SU-DHL-6 (cell line): ENCODE results near the gene NR5A2.

Source experiments
- H2AFZ ChIP-seq: fragments of 200-600 bp; sonication (generic); 2 replicates; pipeline ENCODE4 v1.6.1; 2014; ENCODE audit warnings: low read depth, mild to moderate bottlenecking, moderate library complexity, mixed read lengths, antibody characterized with exemption, low read length; ENCODE audit not compliant: severe bottlenecking
- H3F3A ChIP-seq: fragments of 200-600 bp; shearing (Covaris generic); 2 replicates; pipeline ENCODE4 v1.6.0; 2016; ENCODE audit warnings: antibody characterized with exemption, mild to moderate bottlenecking; ENCODE audit not compliant: insufficient read depth
- H3K27ac ChIP-seq: fragments of 200-600 bp; sonication (generic); 2 replicates; pipeline ENCODE4 v1.5.1; 2016; ENCODE audit warnings: low read depth, mild to moderate bottlenecking, low read length, moderate library complexity, mixed read lengths
- H3K27me3 ChIP-seq: fragments of 200-600 bp; sonication (generic), shearing (Covaris generic); 2 replicates; pipeline ENCODE4 v1.6.0; 2014; ENCODE audit warnings: mild to moderate bottlenecking, low read length
- H3K36me3 ChIP-seq: fragments of 200-600 bp; sonication (generic); 2 replicates; pipeline ENCODE4 v1.6.1; 2014; ENCODE audit warnings: mild to moderate bottlenecking, low read length, mixed read lengths
- H3K4me2 ChIP-seq: fragments of 300-600, 200-600 bp; shearing (Covaris generic), sonication (generic); 2 replicates; pipeline ENCODE4 v1.6.0; 2014; ENCODE audit warnings: low read length, low read depth, mild to moderate bottlenecking; ENCODE audit not compliant: poor library complexity, severe bottlenecking
- H3K4me3 ChIP-seq: fragments of 200-600 bp; sonication (generic); 2 replicates; pipeline ENCODE4 v1.5.1; 2014; ENCODE audit warnings: antibody characterized with exemption, low read length, mild to moderate bottlenecking, mixed read lengths; ENCODE audit not compliant: insufficient read depth, poor library complexity, severe bottlenecking
- H3K79me2 ChIP-seq: fragments of 200-600 bp; sonication (generic); 2 replicates; pipeline ENCODE4 v1.6.1; 2014; ENCODE audit warnings: mild to moderate bottlenecking, low read length, moderate library complexity; ENCODE audit not compliant: insufficient read depth
- H3K9ac ChIP-seq: fragments of 200-600 bp; sonication (generic); 2 replicates; pipeline ENCODE4 v1.7.0; 2014; ENCODE audit warnings: mild to moderate bottlenecking, low read length
- H3K9me2 ChIP-seq: fragments of 200-600 bp; sonication (generic); replicated peaks from 2 replicates; pipeline ENCODE4 v1.6.1; 2014; ENCODE audit warnings: low read length; ENCODE audit not compliant: insufficient read depth
- H3K9me3 ChIP-seq: fragments of 200-600 bp; sonication (generic); 2 replicates; pipeline ENCODE4 v1.6.1; 2014; ENCODE audit warnings: low read length, mixed read lengths; ENCODE audit not compliant: insufficient read depth
- H4K20me1 ChIP-seq: fragments of 200-600 bp; sonication (generic); 2 replicates; pipeline ENCODE4 v1.6.1; 2014; ENCODE audit warnings: low read depth, mild to moderate bottlenecking, antibody characterized with exemption, low read length, moderate library complexity, mixed read lengths
- EZH2phosphoT487 ChIP-seq: fragments of 200-600 bp; sonication (generic), shearing (Covaris generic); conservative IDR thresholded peaks from 2 replicates; pipeline ENCODE4 v1.6.1; 2018; ENCODE audit warnings: mild to moderate bottlenecking, antibody characterized with exemption, low read length, moderate library complexity, mixed read lengths
- TF ChIP-seq, protein P1 (sequence below): fragments of 200-600 bp; sonication (generic); IDR thresholded peaks from one replicate; pipeline ENCODE4 v1.5.1; 2017; ENCODE audit warnings: antibody characterized with exemption, mild to moderate bottlenecking, low read length, moderate library complexity; ENCODE audit not compliant: insufficient read depth, poor library complexity, severe bottlenecking

Gene NR5A2

DNA sequence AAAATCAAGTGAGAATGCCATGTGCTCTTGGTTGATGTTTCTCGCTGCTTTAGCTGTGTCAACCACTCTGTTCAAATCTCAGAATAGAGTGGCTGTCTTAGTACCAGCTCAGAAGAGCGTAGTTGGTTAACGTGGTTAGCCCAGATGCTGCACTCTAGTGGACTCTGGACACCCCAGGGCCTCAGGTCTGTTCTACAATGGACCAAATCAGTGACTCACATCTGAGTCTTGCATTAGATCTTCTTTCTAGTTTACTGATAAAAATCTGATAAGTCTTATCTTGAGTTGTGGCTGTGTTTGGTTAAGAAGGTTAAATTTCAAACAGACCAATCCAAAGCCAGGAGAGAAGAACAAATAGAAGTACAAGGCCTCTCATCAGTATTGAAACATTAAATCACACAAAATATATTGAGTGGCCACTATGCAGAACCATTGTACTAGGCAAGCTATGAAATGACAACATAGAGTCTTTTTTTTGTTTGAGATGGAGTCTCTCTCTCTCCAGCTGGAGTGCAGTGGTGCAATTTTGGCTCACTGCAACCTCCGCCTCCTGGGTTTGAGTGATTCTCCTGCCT lies 104.1 kb downstream of the NR5A2 start:
- H3K27me3 ChIP-seq, result no peaks in the 10 kb centered on the region
- H4K20me1 ChIP-seq, result no peaks in the 10 kb centered on the region
- H2AFZ ChIP-seq, result no peak overlapping the region
- no peaks in the 10 kb centered on the region for H3K9me2 ChIP-seq
- H3K27ac ChIP-seq, result no peak overlapping the region
- no peak overlapping the region for H3K4me2 ChIP-seq
- H3K36me3 ChIP-seq, result no peaks in the 10 kb centered on the region
- no peak overlapping the region for H3K4me3 ChIP-seq
- H3K9ac ChIP-seq, result no peak overlapping the region
- H3K9me3 ChIP-seq, result no peaks in the 10 kb centered on the region
- TF ChIP-seq EZH2phosphoT487, result no peak
- TF ChIP-seq, protein P1, sequence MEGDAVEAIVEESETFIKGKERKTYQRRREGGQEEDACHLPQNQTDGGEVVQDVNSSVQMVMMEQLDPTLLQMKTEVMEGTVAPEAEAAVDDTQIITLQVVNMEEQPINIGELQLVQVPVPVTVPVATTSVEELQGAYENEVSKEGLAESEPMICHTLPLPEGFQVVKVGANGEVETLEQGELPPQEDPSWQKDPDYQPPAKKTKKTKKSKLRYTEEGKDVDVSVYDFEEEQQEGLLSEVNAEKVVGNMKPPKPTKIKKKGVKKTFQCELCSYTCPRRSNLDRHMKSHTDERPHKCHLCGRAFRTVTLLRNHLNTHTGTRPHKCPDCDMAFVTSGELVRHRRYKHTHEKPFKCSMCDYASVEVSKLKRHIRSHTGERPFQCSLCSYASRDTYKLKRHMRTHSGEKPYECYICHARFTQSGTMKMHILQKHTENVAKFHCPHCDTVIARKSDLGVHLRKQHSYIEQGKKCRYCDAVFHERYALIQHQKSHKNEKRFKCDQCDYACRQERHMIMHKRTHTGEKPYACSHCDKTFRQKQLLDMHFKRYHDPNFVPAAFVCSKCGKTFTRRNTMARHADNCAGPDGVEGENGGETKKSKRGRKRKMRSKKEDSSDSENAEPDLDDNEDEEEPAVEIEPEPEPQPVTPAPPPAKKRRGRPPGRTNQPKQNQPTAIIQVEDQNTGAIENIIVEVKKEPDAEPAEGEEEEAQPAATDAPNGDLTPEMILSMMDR, result no peak
- no peaks in the 10 kb centered on the region for H3F3A ChIP-seq
- H3K79me2 ChIP-seq, result no peaks in the 10 kb centered on the region

DNA sequence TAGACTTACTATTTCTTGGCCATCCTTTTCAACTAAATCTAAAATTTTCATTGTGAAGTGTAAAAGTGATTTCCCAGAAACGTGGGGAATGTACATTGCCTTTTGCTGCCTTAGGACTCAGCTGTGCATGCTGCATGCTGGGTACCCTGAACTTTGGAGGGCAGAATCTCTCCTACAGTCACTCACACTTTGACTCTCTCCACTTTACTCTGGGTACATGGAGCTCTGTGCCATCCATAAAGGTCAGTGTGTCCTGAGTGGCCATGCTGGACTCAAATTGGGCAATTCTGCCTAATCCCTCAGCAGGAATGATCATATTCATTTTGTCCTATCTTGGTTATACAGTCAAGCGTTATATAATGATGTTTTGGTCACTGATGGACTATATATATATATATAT lies 105.6 kb downstream of the NR5A2 start:
- H4K20me1 ChIP-seq, result no peaks in the 10 kb centered on the region
- no peak overlapping the region for H3K9ac ChIP-seq
- H3K27me3 ChIP-seq, result no peaks in the 10 kb centered on the region
- H2AFZ ChIP-seq, result no peak overlapping the region
- no peak overlapping the region for H3K4me3 ChIP-seq
- no peaks in the 10 kb centered on the region for H3K9me3 ChIP-seq
- TF ChIP-seq, protein P1, result no peak
- TF ChIP-seq EZH2phosphoT487, result no peak
- no peak overlapping the region for H3K4me2 ChIP-seq
- H3K79me2 ChIP-seq, result no peaks in the 10 kb centered on the region
- H3F3A ChIP-seq, result no peaks in the 10 kb centered on the region
- no peaks in the 10 kb centered on the region for H3K9me2 ChIP-seq
- no peak overlapping the region for H3K27ac ChIP-seq
- no peaks in the 10 kb centered on the region for H3K36me3 ChIP-seq

DNA sequence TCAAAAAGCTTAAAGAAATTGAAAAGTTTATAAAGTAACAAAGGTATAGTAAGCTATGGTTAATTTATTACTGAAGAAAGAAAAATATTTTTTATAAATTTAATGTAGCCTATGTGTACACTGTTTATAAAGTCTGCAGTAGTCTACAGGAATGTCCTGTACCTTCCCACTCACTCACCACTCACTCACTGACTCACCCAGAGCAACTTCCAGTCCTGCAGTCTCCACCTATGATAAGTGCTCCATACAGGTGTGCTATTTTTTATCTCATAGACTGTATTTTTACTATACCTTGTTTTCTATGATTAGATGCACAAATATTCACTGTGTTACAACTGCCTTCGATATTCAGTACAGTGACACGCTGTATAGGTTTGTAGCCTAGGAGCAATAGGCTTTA lies 106.6 kb downstream of the NR5A2 start:
- H3K27me3 ChIP-seq, result no peaks in the 10 kb centered on the region
- no peak overlapping the region for H3K27ac ChIP-seq
- no peaks in the 10 kb centered on the region for H3F3A ChIP-seq
- H3K9me3 ChIP-seq, result no peaks in the 10 kb centered on the region
- no peak overlapping the region for H3K9ac ChIP-seq
- H3K4me2 ChIP-seq, result no peak overlapping the region
- no peaks in the 10 kb centered on the region for H3K36me3 ChIP-seq
- no peak overlapping the region for H2AFZ ChIP-seq
- H3K9me2 ChIP-seq, result no peaks in the 10 kb centered on the region
- H4K20me1 ChIP-seq, result no peaks in the 10 kb centered on the region
- H3K79me2 ChIP-seq, result no peaks in the 10 kb centered on the region
- no peak overlapping the region for H3K4me3 ChIP-seq
- TF ChIP-seq, protein P1, result no peak
- no peak for TF ChIP-seq EZH2phosphoT487
